Measurements from ENCODE around the gene HTR3D.

HTR3D gene

DNA sequence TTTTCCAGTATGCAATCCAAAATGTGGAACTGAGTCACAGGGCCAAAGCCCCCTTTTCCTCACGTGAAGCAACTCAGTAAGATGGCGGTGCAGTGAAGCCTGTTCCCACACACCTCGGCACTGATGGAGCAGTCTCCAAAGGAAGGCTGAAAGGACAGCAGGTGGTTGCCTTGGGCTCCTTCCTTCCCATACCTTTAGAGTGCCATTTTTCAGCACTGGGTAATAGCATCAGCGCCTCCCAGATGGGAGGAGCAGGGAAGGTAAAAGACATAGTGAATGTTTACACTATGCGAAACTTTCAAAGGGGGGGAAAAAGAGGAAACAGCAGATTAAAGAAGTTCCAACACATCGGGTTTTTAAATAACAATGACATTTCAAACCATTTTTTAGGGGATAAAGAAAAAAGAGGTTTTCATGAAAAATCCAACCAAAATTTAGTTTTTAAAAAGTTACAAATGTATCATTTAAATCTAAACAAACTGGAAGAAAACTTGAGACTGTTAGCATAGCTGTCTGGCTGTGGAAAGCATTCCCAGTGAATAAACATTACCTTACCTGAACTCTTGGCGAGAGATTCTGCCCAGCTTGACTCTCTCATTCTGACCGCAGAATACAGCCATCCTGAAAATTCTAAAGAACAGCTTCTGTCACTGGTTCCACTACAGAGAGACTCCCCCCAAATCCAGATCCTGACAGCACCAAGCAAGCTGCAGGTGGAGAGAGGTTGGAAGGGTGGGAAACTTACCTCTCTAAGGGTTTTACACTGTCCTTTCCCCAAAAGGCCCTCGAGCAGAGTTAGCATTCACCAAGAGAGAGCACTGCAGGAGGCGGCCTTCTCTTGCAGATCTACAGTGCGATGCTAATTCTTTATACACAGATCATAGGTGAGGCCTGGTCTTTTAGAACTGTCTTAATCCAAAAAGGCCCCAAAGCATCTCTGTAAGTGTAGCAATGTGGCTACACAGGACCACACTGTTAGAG lies 46.5 kb upstream of the HTR3D start:
- peaks cover 0 to 83% of the 10 kb centered on the region in 2 experiments; a peak in 2 of 3 replicates for H3K36me3 ChIP-seq (ENCODE audit: control insufficient read depth in 2 of 2, insufficient read depth in 1 of 2, low read length in 2 of 2)
- POLR2A ChIA-PET, result no interaction called here

DNA sequence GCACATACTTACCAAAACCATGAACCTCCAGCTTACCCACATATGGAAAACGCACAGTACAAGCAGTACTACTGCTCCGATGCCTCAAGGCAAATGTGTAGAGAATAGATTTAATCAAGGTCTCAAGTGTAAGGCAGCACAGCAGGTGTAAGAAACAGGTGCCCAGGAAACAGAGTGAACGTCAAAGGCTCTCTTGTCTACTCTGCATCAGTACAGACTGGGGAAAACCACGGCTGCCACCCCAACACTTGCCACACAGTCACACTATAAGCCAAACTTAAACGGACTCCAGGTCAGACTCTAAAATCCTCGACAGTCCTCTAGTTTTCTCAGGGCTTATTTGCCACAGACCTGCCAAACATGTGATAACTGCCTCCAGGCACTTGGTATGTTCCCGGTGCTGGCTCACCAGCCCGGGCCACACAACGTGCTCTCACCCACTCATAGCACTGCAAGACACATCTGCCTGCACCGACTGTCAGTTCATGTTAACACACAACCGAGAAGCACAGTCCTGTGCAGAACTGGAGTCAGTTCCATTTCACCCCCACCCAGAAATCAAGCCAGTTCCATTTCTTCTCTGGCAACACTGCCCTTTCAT lies 44.4 kb upstream of the HTR3D start:
- no peak overlapping the region for H3K4me3 ChIP-seq (ENCODE audit: low read depth, low read length)
- ChIA-PET CTCF (interaction anchor here (1.1 kb wide), 1 partner anchor 31 kb away, joined by 4 read pairs; the partner anchor contains the start of gene ABCC5), POLR2A (no interaction called here)
- peaks cover 0 to 70% of the 10 kb centered on the region in 2 experiments; a peak in 2 of 3 replicates for H3K36me3 ChIP-seq (ENCODE audit: control insufficient read depth in 2 of 2, insufficient read depth in 1 of 2, low read length in 2 of 2)
- no peak overlapping the region for H3K27ac ChIP-seq (ENCODE audit: extremely low read depth, low read depth, low read length)
- TF ChIP-seq ZNF24 (tag by site-specific recombination; IDR thresholded peaks at IDR 0.05), result no peak
- TF ChIP-seq OVOL3 (tag by site-specific recombination; IDR thresholded peaks at IDR 0.05), result no peak
- TF ChIP-seq ZNF561 (tag by site-specific recombination; IDR thresholded peaks at IDR 0.05; ENCODE audit: borderline replicate concordance), result no peak
- TF ChIP-seq HOXD13 (CRISPR knock-in tag; IDR thresholded peaks at IDR 0.05; ENCODE audit: borderline replicate concordance), result no peak
- TF ChIP-seq ZNF146 (tag by site-specific recombination; IDR thresholded peaks at IDR 0.05), result no peak
- TF ChIP-seq ZNF558 (tag by site-specific recombination; IDR thresholded peaks at IDR 0.05), result no peak
- no peak for TF ChIP-seq ZNF169 (tag by site-specific recombination; IDR thresholded peaks at IDR 0.05)
- TF ChIP-seq ZBTB26 (tag by site-specific recombination; optimal IDR thresholded peaks at IDR 0.05), result no peak
- TF ChIP-seq ZNF48 (tag by site-specific recombination; IDR thresholded peaks at IDR 0.05), result no peak
- TF ChIP-seq ZNF777 (tag by site-specific recombination; IDR thresholded peaks at IDR 0.05; ENCODE audit: borderline replicate concordance), result no peak
- TF ChIP-seq ZNF335 (tag by site-specific recombination; conservative IDR thresholded peaks at IDR 0.05), result no peak
- TF ChIP-seq IKZF3 (tag by site-specific recombination; IDR thresholded peaks at IDR 0.05), result no peak
- no peak for TF ChIP-seq ZBTB10 (tag by site-specific recombination; IDR thresholded peaks at IDR 0.05)
- TF ChIP-seq ZNF132 (tag by site-specific recombination; IDR thresholded peaks at IDR 0.05; ENCODE audit: borderline replicate concordance), result no peak
- no peak for TF ChIP-seq ZNF791 (tag by site-specific recombination; IDR thresholded peaks at IDR 0.05)
- no peak for TF ChIP-seq OSR2 (tag by site-specific recombination; IDR thresholded peaks at IDR 0.05)
- TF ChIP-seq ZFP37 (tag by site-specific recombination; IDR thresholded peaks at IDR 0.05), result no peak
- TF ChIP-seq ZNF398 (tag by site-specific recombination; IDR thresholded peaks at IDR 0.05), result no peak
- no peaks in the 10 kb centered on the region for H3K4me1 ChIP-seq (ENCODE audit: control insufficient read depth, insufficient read depth, low read length)
- no peaks in the 10 kb centered on the region for H3K9me3 ChIP-seq (ENCODE audit: control insufficient read depth, insufficient read depth, low read depth, low read length)

More for the DNA sequence above, 46.5 kb upstream of the HTR3D start:
- Histone ChIP-seq H3K27ac (ENCODE audit: extremely low read depth, low read depth, low read length) (no peak overlapping the region), H3K9me3 (ENCODE audit: control insufficient read depth, insufficient read depth, low read depth, low read length) (no peaks in the 10 kb centered on the region), H3K4me1 (ENCODE audit: control insufficient read depth, insufficient read depth, low read length) (no peaks in the 10 kb centered on the region), H3K4me3 (ENCODE audit: low read depth, low read length) (no peak overlapping the region)
- TF ChIP-seq ZNF645 (tag by site-specific recombination; IDR thresholded peaks at IDR 0.05) (no peak), ZSCAN16 (tag by site-specific recombination; IDR thresholded peaks at IDR 0.05) (no peak), ZNF37A (tag by site-specific recombination; IDR thresholded peaks at IDR 0.05) (no peak), SCRT1 (tag by site-specific recombination; IDR thresholded peaks at IDR 0.05; ENCODE audit: borderline replicate concordance) (no peak), OSR2 (tag by site-specific recombination; IDR thresholded peaks at IDR 0.05) (no peak)
- CTCF ChIA-PET, result no interaction called here

Data from HEK293 (cell line).